RWPE2 (cell line): Measurements from ENCODE around the gene ESD.

Source experiments
- ATAC-seq: fragments of 200-7000 bp; cut with Tn5 transposase; 3 replicates; pipeline ENCODE4 v1.9.1; 2021; ENCODE audit warnings: low read depth
- DNase-seq: peaks from one replicate; pipeline ENCODE4 v3.0.0-alpha.2; 2020; ENCODE audit warnings: low spot score
- H3K27ac ChIP-seq: fragments of 450-650 bp; 2 replicates; pipeline ENCODE4 v1.5.1; 2017; ENCODE audit warnings: mild to moderate bottlenecking; ENCODE audit not compliant: poor library complexity, severe bottlenecking
- H3K27me3 ChIP-seq: fragments of 250-450 bp; sonication (Bioruptor Pico); 2 replicates; pipeline ENCODE4 v1.5.1; 2021; ENCODE audit warnings: mild to moderate bottlenecking, moderate library complexity; ENCODE audit not compliant: insufficient read depth, poor library complexity, severe bottlenecking
- H3K36me3 ChIP-seq: fragments of 250-450 bp; sonication (Bioruptor Pico); 2 replicates; pipeline ENCODE4 v1.5.1; 2020; ENCODE audit warnings: low read depth, mild to moderate bottlenecking, moderate library complexity
- H3K4me1 ChIP-seq: fragments of 250-450 bp; sonication (Bioruptor Pico); 2 replicates; pipeline ENCODE4 v1.5.1; 2021; ENCODE audit warnings: mild to moderate bottlenecking, moderate library complexity; ENCODE audit not compliant: insufficient read depth, poor library complexity, severe bottlenecking
- H3K4me3 ChIP-seq: fragments of 250-450 bp; sonication (Bioruptor Pico); 2 replicates; pipeline ENCODE4 v1.5.1; 2021; ENCODE audit warnings: mild to moderate bottlenecking, moderate library complexity; ENCODE audit not compliant: severe bottlenecking
- H3K9me3 ChIP-seq: fragments of 250-450 bp; sonication (Bioruptor Pico); 2 replicates; pipeline ENCODE4 v1.5.1; 2021; ENCODE audit warnings: mild to moderate bottlenecking, moderate library complexity; ENCODE audit not compliant: severe bottlenecking
- TF ChIP-seq, protein P1 (sequence below): fragments of 450-650 bp; IDR thresholded peaks from one replicate; pipeline ENCODE4 v1.5.1; 2017; ENCODE audit warnings: mild to moderate bottlenecking, moderate library complexity; ENCODE audit not compliant: poor library complexity, severe bottlenecking

ESD gene

GRCh38 chr13:46731535-46731934, 65.4 kb downstream of the ESD start:
- no peaks in the 10 kb centered on the region for H3K9me3 ChIP-seq
- TF ChIP-seq, protein P1, sequence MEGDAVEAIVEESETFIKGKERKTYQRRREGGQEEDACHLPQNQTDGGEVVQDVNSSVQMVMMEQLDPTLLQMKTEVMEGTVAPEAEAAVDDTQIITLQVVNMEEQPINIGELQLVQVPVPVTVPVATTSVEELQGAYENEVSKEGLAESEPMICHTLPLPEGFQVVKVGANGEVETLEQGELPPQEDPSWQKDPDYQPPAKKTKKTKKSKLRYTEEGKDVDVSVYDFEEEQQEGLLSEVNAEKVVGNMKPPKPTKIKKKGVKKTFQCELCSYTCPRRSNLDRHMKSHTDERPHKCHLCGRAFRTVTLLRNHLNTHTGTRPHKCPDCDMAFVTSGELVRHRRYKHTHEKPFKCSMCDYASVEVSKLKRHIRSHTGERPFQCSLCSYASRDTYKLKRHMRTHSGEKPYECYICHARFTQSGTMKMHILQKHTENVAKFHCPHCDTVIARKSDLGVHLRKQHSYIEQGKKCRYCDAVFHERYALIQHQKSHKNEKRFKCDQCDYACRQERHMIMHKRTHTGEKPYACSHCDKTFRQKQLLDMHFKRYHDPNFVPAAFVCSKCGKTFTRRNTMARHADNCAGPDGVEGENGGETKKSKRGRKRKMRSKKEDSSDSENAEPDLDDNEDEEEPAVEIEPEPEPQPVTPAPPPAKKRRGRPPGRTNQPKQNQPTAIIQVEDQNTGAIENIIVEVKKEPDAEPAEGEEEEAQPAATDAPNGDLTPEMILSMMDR, result no peak
- no peak for DNase-seq
- peaks cover 66% of the 10 kb centered on the region for H3K36me3 ChIP-seq
- no peak for ATAC-seq
- H3K27me3 ChIP-seq, result no peaks in the 10 kb centered on the region
- H3K4me3 ChIP-seq, result no peak overlapping the region
- no peaks in the 10 kb centered on the region for H3K4me1 ChIP-seq
- no peak overlapping the region for H3K27ac ChIP-seq

- Histone ChIP-seq H3K9me3 (no peaks in the 10 kb centered on the region), H3K27ac (no peak overlapping the region), H3K27me3 (no peaks in the 10 kb centered on the region), H3K36me3 (peaks cover 73% of the 10 kb centered on the region), H3K4me1 (no peaks in the 10 kb centered on the region), H3K4me3 (no peak overlapping the region)
- TF ChIP-seq, protein P1, result peak; percentile 14
- DNase-seq (no peak), ATAC-seq (no peak)
These were observed 68.2 kb downstream of the ESD start for GRCh38 chr13:46728777-46729176.

GRCh38 chr13:46726347-46726746, 70.6 kb downstream of the ESD start:
- Histone ChIP-seq H3K27me3 (no peaks in the 10 kb centered on the region), H3K4me1 (no peaks in the 10 kb centered on the region), H3K4me3 (no peak overlapping the region), H3K36me3 (peaks cover 63% of the 10 kb centered on the region), H3K9me3 (no peaks in the 10 kb centered on the region), H3K27ac (no peak overlapping the region)
- ATAC-seq (no peak), DNase-seq (no peak)
- TF ChIP-seq, protein P1, result no peak
